KMS-11 (cell line): ENCODE measurements around the gene SLC35G3.
"Not testable (repeated sequence)": the region's sequence is repeated elsewhere in the genome, so short reads cannot be mapped to it uniquely, and the experiment has no call there.

Experiments used
- H2AFZ ChIP-seq: fragments of 200-600 bp; sonication (generic); 2 replicates; pipeline ENCODE4 v1.6.1; 2016; ENCODE audit warnings: antibody characterized with exemption, mixed run types, low read depth
- H3K27ac ChIP-seq: fragments of 200-600 bp; sonication (generic); 2 replicates; pipeline ENCODE4 v1.6.1; 2016; ENCODE audit warnings: mild to moderate bottlenecking, mixed run types
- H3K27me3 ChIP-seq: fragments of 200-600 bp; sonication (generic); 2 replicates; pipeline ENCODE4 v1.6.1; 2017; ENCODE audit warnings: mild to moderate bottlenecking, low read depth, mixed run types, moderate library complexity; ENCODE audit not compliant: insufficient read depth
- H3K36me3 ChIP-seq: fragments of 200-600 bp; sonication (generic); 2 replicates; pipeline ENCODE4 v1.6.1; 2017; ENCODE audit warnings: mild to moderate bottlenecking, mixed run types; ENCODE audit not compliant: insufficient read depth
- H3K4me1 ChIP-seq: fragments of 200-600 bp; sonication (generic); 2 replicates; pipeline ENCODE4 v1.6.1; 2016; ENCODE audit warnings: mild to moderate bottlenecking, low read depth, mixed run types; ENCODE audit not compliant: poor library complexity, severe bottlenecking
- H3K4me2 ChIP-seq: fragments of 200-600 bp; sonication (generic); 2 replicates; pipeline ENCODE4 v1.7.0; 2016; ENCODE audit warnings: mild to moderate bottlenecking, mixed run types
- H3K4me3 ChIP-seq: fragments of 200-600 bp; sonication (generic); IDR thresholded peaks from 2 replicates; pipeline ENCODE4 v1.6.1; 2017; ENCODE audit warnings: low read depth, low read length, mixed read lengths; ENCODE audit not compliant: insufficient read depth
- H3K79me2 ChIP-seq: fragments of 200-600 bp; sonication (generic); 2 replicates; pipeline ENCODE4 v1.6.1; 2016; ENCODE audit warnings: low read depth, mixed run types; ENCODE audit not compliant: insufficient read depth
- H3K9ac ChIP-seq: fragments of 200-600 bp; sonication (generic); 2 replicates; pipeline ENCODE4 v1.6.1; 2016; ENCODE audit warnings: mild to moderate bottlenecking, mixed run types
- H4K20me1 ChIP-seq: fragments of 200-600 bp; sonication (generic); 2 replicates; pipeline ENCODE4 v1.6.1; 2016; ENCODE audit warnings: mild to moderate bottlenecking, mixed run types; ENCODE audit not compliant: insufficient read depth
- CTCF ChIP-seq: fragments of 200-600 bp; sonication (generic); conservative IDR thresholded peaks from 2 replicates; pipeline ENCODE4 v1.6.1; 2017; ENCODE audit warnings: low read depth, mild to moderate bottlenecking, antibody characterized with exemption, low read length, moderate library complexity, mixed read lengths

The SLC35G3 gene

GRCh38 chr17:35212668-35213067 is 18.5 kb upstream of the SLC35G3 start:
- Histone ChIP-seq H3K27me3 (no peaks in the 10 kb centered on the region), H3K36me3 (no peaks in the 10 kb centered on the region), H3K4me1 (no peaks in the 10 kb centered on the region), H3K4me3 (no peak overlapping the region), H3K79me2 (no peaks in the 10 kb centered on the region), H3K27ac (no peak overlapping the region), H3K4me2 (no peak overlapping the region), H4K20me1 (no peaks in the 10 kb centered on the region), H3K9ac (no peak overlapping the region), H2AFZ (no peak overlapping the region)
- no peak for TF ChIP-seq CTCF

- Histone ChIP-seq H3K9ac (no peak overlapping the region), H3K79me2 (no peaks in the 10 kb centered on the region), H3K4me3 (no peak overlapping the region), H2AFZ (no peak overlapping the region), H3K4me1 (no peaks in the 10 kb centered on the region), H4K20me1 (no peaks in the 10 kb centered on the region), H3K27ac (no peak overlapping the region), H3K4me2 (no peak overlapping the region), H3K27me3 (no peaks in the 10 kb centered on the region), H3K36me3 (no peaks in the 10 kb centered on the region)
- no peak for TF ChIP-seq CTCF
These were observed 16.5 kb upstream of the SLC35G3 start for GRCh38 chr17:35210741-35211140.

- H3K4me3 ChIP-seq, H3K27me3 ChIP-seq, H3K79me2 ChIP-seq, H3K9ac ChIP-seq, H4K20me1 ChIP-seq, H3K4me2 ChIP-seq, H2AFZ ChIP-seq, H3K4me1 ChIP-seq, H3K36me3 ChIP-seq, H3K27ac ChIP-seq: not testable (repeated sequence)
These were observed 8.4 kb upstream of the SLC35G3 start for GRCh38 chr17:35202582-35202981.

- H3K36me3 ChIP-seq, H3K4me1 ChIP-seq, H3K9ac ChIP-seq, H3K27ac ChIP-seq, H4K20me1 ChIP-seq, H3K4me3 ChIP-seq, H2AFZ ChIP-seq, H3K79me2 ChIP-seq, H3K27me3 ChIP-seq, H3K4me2 ChIP-seq: not testable (repeated sequence)
These were observed 869 bp upstream of the SLC35G3 start for GRCh38 chr17:35195062-35195461.

- Histone ChIP-seq H3K4me3 (no peak overlapping the region), H3K36me3 (no peaks in the 10 kb centered on the region), H3K27ac (no peak overlapping the region), H2AFZ (no peak overlapping the region), H3K27me3 (0 out of 2 replicates have a peak, but pooled peaks cover 2% of the 10 kb centered on the region), H4K20me1 (no peaks in the 10 kb centered on the region), H3K9ac (no peak overlapping the region), H3K4me1 (no peaks in the 10 kb centered on the region), H3K79me2 (no peaks in the 10 kb centered on the region), H3K4me2 (no peak overlapping the region)
- TF ChIP-seq CTCF: no peak
These were observed 1.5 kb downstream of the SLC35G3 start for GRCh38 chr17:35192708-35193107.
